ENCODE measurements around the gene EXOC2. TPM values are rescaled to one million over a fixed set of nuclear protein-coding genes. Genes with fewer than 3 reads are reported as not detected.

Gene EXOC2
- total RNA-seq, 3 donors from 2014 or later: 19.7 to 37.3 (median 26.5) TPM

GRCh38 chr6:438634-439170, 254.2 kb downstream of the EXOC2 start:
- no peak overlapping the region for H3K27ac ChIP-seq
- TF ChIP-seq POLR2AphosphoS5 (IDR thresholded peaks at IDR 0.05): no peak
- TF ChIP-seq POLR2A (IDR thresholded peaks at IDR 0.05): no peak
- TF ChIP-seq CTCF (IDR thresholded peaks at IDR 0.05): no peak
- no peaks in the 10 kb centered on the region for H3K9me3 ChIP-seq
- H3K4me1 ChIP-seq: no peaks in the 10 kb centered on the region
- DNase-seq (ENCODE audit: low spot score in 2 of 2): no peak
- intact Hi-C loops (cut with DNase I; ENCODE audit: low total_unique reads): loop anchor here (2.0 kb wide), 1 partner anchor 56 kb away; no protein-coding TSS in a partner anchor
- no peaks in the 10 kb centered on the region for H3K36me3 ChIP-seq
- H3K27me3 ChIP-seq: peaks cover 0 to 5% of the 10 kb centered on the region in 2 donors
- H3K4me3 ChIP-seq: no peak overlapping the region

DNA sequence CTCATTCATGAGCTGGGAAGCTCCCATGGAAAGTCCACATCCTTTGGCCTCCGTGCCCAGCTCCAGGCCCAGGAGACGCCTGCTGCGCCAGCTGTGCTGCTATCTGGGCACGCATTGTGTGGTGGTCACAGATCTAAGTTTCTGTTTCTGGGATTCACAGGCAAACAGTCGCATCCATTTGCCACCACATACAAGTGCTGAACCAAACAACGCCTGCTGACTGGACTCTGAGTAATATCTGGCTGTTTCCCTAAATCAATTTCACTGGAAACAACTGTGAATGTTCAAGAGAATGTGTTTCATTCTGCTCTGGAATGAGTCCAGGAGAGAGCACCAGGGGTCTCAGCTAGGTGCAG, 255.9 kb downstream of the EXOC2 start:
- Histone ChIP-seq H3K27me3 (no peaks in the 10 kb centered on the region), H3K36me3 (no peaks in the 10 kb centered on the region), H3K27ac (peak overlapping the region in 1 of 2 donors; percentile 69), H3K4me1 (no peaks in the 10 kb centered on the region), H3K4me3 (no peak overlapping the region), H3K9me3 (no peaks in the 10 kb centered on the region)
- TF ChIP-seq CTCF (IDR thresholded peaks at IDR 0.05) (no peak), POLR2AphosphoS5 (IDR thresholded peaks at IDR 0.05) (no peak), POLR2A (IDR thresholded peaks at IDR 0.05) (no peak)
- intact Hi-C loops (cut with DNase I; ENCODE audit: low total_unique reads): no loop called here
- no peak for DNase-seq (ENCODE audit: low spot score in 2 of 2)

DNA sequence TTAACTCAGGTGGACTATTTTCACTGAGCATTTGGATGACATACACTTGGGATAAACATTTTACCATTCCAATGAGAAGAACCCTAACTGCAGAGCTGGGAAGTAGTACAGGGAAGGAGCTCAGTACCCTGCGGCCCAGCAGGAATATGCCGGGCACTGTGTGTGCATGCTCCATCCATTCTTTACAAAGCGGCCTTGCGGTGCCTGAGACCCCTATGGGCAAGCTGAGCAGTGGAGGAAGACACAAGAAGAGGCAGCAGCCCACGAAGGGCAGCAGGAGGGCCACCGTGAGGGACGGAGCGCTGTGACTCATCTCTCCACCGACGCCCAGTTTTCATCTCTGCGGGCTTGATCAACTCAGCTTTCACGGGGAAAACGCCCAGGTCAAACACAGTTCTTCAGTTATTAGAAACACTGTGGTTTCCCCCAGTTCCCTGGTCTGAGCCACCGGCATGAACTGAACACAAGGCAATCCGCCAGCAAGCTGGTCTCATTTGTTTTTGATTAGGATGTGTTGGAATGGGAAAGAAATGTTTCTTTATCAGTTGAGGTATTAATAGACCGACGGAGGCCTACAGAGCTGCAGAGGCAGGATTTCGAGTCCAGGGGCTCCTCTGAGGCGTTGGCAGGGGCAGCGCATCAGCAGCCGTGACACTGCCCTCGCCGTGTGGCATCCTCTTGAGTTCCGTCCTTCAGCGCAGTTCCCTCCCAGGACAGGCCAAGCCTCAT, 256.5 kb downstream of the EXOC2 start:
- H3K27me3 ChIP-seq: peaks cover 0 to 4% of the 10 kb centered on the region in 2 donors
- no peaks in the 10 kb centered on the region for H3K4me1 ChIP-seq
- TF ChIP-seq CTCF (IDR thresholded peaks at IDR 0.05) (no peak), POLR2AphosphoS5 (IDR thresholded peaks at IDR 0.05) (peak in 1 of 3 donors; percentile 35)
- no peak overlapping the region for H3K4me3 ChIP-seq
- H3K36me3 ChIP-seq: no peaks in the 10 kb centered on the region
- peak in 1 of 2 donors; percentile 26 for DNase-seq (ENCODE audit: low spot score in 2 of 2)
- H3K27ac ChIP-seq: peak overlapping the region in 1 of 2 donors; percentile 69
- intact Hi-C loops (cut with DNase I; ENCODE audit: low total_unique reads): no loop called here
- no peaks in the 10 kb centered on the region for H3K9me3 ChIP-seq

GRCh38 chr6:435441-436307, 257.3 kb downstream of the EXOC2 start:
- intact Hi-C loops (cut with DNase I; ENCODE audit: low total_unique reads): no loop called here
- no peaks in the 10 kb centered on the region for H3K9me3 ChIP-seq
- DNase-seq (ENCODE audit: low spot score in 2 of 2): no peak

More at GRCh38 chr6:435441-436307, 257.3 kb downstream of the EXOC2 start:
- Histone ChIP-seq H3K36me3 (no peaks in the 10 kb centered on the region), H3K27ac (peak overlapping the region in 1 of 2 donors; percentile 69), H3K27me3 (peaks cover 0 to 4% of the 10 kb centered on the region in 2 donors), H3K4me3 (no peak overlapping the region), H3K4me1 (no peaks in the 10 kb centered on the region)
- TF ChIP-seq CTCF (IDR thresholded peaks at IDR 0.05) (no peak), POLR2A (IDR thresholded peaks at IDR 0.05) (no peak), POLR2AphosphoS5 (IDR thresholded peaks at IDR 0.05) (no peak)

Other genes with a start within 250 kb of the EXOC2 start
- 1 to 10 TPM; 3.2 to 5.4 (median 3.9) TPM for gene HUS1B, start 36.0 kb downstream of the EXOC2 start, total RNA-seq

Measured in breast epithelium (tissue), 4 donors.